ENCODE results near the gene KCNJ12. TPM values are rescaled to one million over a fixed set of nuclear protein-coding genes. Genes with fewer than 3 reads are reported as not detected.
A peak's percentile ranks its signal among the peaks of the same experiment; 100 is the strongest.

The KCNJ12 gene
- total RNA-seq, 2 donors from 2014 or later = 0.05 TPM; not detected in 1

DNA sequence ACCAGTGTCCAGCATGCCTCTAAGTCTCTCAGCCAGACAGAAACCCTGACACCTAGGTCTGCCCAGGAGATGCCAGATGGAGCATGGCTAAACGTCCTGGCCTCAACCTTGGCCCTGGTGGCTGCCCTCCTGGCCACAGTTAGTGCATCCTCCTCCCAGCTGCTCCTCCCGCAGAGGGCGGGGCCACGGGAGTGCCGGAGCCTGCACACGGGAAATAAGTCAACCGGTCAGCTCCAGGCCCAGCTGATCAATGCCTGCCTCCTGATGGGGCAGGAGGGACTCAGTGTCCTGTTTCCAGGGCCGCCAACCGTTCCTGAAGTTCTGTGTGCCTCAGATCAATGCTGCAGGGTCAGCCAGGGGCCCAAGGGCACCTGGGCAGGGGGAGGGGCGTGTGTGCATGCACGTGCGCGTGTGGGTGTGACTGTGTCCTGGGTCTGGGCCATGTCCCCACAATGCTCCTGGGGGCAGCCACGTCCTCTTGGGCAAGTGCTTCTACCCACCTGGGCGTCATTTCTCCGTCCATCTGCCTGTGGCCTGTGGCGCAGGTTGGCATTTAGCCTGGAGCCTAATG lies 4.6 kb upstream of the KCNJ12 start:
- ATAC-seq (replicated peaks) = no peak
- H3K36me3 Mint-ChIP-seq (ENCODE audit: low read depth) = no peaks in the 10 kb centered on the region
- peaks cover 18% of the 10 kb centered on the region for H3K27me3 Mint-ChIP-seq
- no peak overlapping the region for H3K27ac Mint-ChIP-seq
- no peak overlapping the region for H3K4me3 Mint-ChIP-seq
- H3K9me3 Mint-ChIP-seq = no peaks in the 10 kb centered on the region
- no peaks in the 10 kb centered on the region for H3K4me1 Mint-ChIP-seq

DNA sequence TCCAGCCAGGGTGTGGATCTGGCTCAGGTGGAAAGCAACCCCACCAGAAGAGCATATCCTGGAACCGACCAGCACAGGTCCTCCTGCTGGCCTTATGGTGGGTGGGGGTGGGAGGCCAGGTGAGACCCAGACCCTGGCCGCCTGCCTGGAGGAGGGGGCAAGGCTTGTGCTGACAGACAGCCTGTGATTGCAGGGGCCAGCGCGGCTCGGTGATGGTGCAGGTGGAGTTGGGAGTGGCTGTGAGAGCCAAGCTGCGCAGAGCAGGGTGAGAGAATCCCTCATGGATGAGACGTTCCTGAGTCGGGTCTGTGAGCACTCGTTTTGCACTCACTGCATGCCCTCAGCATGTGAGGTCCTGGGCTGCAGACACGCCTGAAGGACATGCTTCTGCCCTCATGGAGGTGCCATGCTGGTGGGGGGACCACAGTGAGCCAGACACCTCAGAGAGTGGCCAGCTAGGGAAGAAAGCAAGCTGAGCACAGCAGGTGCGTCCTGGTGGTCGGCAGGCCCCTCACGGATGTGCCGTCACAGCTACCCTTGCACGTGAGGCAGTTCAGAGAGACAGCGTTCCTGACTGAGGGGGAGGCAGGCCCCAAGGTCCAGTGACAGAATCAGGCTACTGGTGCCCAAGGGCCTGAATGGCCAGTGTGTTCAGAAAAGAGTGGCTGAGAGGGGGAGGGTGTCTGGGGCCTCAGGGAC lies 3.8 kb upstream of the KCNJ12 start:
- Mint-ChIP-seq H3K4me1 (no peaks in the 10 kb centered on the region), H3K4me3 (no peak overlapping the region), H3K27ac (no peak overlapping the region), H3K27me3 (peaks cover 18% of the 10 kb centered on the region), H3K36me3 (ENCODE audit: low read depth) (no peaks in the 10 kb centered on the region), H3K9me3 (no peaks in the 10 kb centered on the region)
- ATAC-seq (replicated peaks) = no peak

DNA sequence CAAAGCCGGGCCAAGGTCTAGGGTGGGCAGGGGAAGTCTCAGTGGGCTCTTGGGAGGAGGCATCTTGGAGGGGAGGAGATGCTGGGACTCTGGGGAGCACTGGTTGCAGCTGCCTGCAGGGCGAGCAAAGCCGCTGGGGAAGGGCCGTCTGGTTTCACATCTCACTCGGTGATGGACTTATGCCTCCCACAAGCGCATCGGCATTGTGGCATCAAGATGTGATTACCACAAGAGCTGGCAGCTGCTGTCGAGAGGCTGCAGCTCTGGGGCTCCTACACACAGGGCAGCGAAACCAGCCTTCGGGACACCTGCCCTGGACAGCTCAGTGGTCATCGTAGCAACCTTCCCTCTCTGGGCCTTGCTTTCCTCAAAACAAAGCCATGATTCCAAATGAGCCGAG lies 3.1 kb upstream of the KCNJ12 start:
- no peaks in the 10 kb centered on the region for H3K4me1 Mint-ChIP-seq
- no peaks in the 10 kb centered on the region for H3K36me3 Mint-ChIP-seq (ENCODE audit: low read depth)
- ATAC-seq (replicated peaks) = no peak
- H3K27ac Mint-ChIP-seq = no peak overlapping the region
- H3K9me3 Mint-ChIP-seq = no peaks in the 10 kb centered on the region
- no peak overlapping the region for H3K4me3 Mint-ChIP-seq
- H3K27me3 Mint-ChIP-seq = peaks cover 18% of the 10 kb centered on the region

DNA sequence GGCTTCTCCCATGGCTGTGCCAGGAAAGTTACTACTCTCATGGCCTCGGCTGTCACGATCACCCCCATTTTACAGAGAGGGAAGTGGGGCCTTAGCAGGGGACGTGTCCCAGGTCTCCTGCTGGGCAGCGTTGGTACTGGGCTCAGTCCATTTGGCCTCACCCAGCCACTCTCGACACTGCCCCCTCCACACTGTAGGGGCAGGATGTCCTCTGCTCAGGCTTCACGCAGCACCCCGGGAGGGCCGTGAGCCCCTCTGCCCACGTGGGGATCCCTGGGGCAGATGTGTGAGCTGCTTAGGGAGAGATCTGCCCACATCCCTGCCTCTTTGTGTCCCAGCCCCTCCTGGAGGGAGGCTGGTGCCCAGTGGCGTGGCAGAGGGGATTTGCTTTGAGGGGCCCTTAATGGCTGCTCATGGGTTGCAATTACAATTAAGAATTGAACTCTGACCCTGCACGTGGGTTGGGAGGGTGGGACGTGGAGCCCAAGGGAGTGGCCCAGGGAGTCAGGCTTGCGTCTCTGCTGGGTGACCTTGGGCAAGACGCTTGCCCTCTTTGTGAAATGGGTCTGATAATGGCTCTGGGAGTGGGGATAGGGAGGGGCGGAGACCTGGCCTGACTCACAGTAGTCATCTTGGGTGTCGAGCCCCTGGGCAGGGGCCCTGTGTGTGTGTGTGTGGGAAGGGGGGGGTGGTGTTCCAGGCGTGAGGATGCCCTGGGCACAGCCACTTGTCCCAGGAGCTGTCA lies 2.3 kb upstream of the KCNJ12 start:
- no peak for ATAC-seq (replicated peaks)
- H3K4me3 Mint-ChIP-seq = no peak overlapping the region
- H3K27ac Mint-ChIP-seq = no peak overlapping the region
- no peaks in the 10 kb centered on the region for H3K9me3 Mint-ChIP-seq
- no peaks in the 10 kb centered on the region for H3K36me3 Mint-ChIP-seq (ENCODE audit: low read depth)
- H3K4me1 Mint-ChIP-seq = no peaks in the 10 kb centered on the region
- H3K27me3 Mint-ChIP-seq = peaks cover 12% of the 10 kb centered on the region

DNA sequence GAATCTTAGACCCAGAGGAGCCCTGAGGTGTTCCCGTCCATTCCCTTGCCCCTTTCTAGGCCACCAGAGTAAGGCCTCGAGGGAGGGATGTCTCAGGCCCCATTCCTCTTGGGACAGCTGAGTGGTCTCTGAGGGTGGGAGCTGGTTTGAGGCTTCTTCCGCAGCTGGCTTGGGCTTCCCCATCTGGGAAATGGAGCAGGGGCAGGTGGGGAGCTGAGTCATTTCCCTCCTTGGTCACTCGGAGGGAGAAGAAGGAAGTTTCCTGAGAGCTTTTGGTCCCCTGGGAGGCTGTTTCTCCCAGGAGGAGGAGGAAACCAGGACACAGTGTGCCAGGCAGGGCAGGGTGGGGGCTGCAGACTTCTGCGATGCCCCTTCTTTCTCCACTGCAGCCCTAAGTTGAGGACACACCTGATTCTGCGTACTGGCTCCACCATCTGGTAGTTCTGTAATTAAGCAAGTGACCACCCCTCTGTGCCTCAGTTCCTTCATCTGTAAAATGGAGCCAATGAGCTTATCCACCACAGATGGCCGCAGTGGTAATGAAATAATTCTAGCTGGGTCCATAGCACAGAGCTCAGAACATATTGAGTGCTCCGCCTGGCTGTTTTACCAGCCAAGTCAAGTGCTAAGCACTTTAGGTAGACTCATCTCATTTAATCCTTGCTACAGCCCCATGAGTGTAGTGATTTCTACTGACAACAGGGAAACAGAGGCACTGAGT lies 1.6 kb upstream of the KCNJ12 start:
- no peak for ATAC-seq (replicated peaks)
- H3K27ac Mint-ChIP-seq = no peak overlapping the region
- peaks cover 12% of the 10 kb centered on the region for H3K27me3 Mint-ChIP-seq
- H3K4me3 Mint-ChIP-seq = no peak overlapping the region
- no peaks in the 10 kb centered on the region for H3K9me3 Mint-ChIP-seq
- H3K4me1 Mint-ChIP-seq = no peaks in the 10 kb centered on the region
- no peaks in the 10 kb centered on the region for H3K36me3 Mint-ChIP-seq (ENCODE audit: low read depth)

DNA sequence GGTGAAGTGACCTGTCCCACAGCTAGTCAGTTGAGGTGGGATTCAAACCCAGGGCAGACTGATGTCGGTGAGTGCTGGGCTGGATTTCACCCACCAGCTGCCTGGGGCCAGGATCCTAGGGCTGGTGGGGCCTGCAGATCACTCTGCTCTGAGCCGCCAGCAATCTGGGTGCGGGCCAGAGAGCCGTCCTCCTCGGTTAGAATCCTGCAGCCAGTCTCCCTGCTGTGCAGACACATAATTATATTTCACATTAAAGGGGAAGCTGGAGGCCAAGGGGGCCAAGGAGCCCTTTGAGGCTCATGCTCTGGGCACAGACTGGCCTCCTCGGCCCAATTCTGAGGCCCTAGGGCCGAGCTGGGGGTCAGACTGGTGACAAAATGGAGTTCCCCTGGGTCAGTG lies 996 bp upstream of the KCNJ12 start:
- Mint-ChIP-seq H3K36me3 (ENCODE audit: low read depth) (no peaks in the 10 kb centered on the region), H3K4me3 (peak overlapping the region; percentile 33), H3K27me3 (peaks cover 12% of the 10 kb centered on the region), H3K27ac (no peak overlapping the region), H3K4me1 (no peaks in the 10 kb centered on the region), H3K9me3 (no peaks in the 10 kb centered on the region)
- no peak for ATAC-seq (replicated peaks)

DNA sequence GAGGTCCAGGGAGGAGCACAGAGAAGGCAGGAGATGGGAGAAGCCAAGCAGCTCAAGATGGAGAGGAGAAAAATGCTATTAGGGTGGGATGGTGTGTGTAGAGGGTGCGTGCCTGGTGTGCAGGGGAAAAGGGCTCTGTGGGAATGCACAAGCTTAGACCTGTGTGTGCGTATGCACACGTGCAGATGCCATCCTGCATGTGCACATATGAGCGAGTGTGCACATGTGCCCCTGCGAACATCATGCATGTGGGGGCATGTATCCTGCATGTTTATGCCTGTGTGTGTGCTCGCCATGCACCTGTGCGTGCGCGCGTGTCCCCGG lies 438 bp upstream of the KCNJ12 start:
- Mint-ChIP-seq H3K36me3 (ENCODE audit: low read depth) (no peaks in the 10 kb centered on the region), H3K27me3 (peaks cover 12% of the 10 kb centered on the region), H3K4me3 (peak overlapping the region; percentile 33), H3K27ac (no peak overlapping the region), H3K4me1 (no peaks in the 10 kb centered on the region), H3K9me3 (no peaks in the 10 kb centered on the region)
- no peak for ATAC-seq (replicated peaks)

DNA sequence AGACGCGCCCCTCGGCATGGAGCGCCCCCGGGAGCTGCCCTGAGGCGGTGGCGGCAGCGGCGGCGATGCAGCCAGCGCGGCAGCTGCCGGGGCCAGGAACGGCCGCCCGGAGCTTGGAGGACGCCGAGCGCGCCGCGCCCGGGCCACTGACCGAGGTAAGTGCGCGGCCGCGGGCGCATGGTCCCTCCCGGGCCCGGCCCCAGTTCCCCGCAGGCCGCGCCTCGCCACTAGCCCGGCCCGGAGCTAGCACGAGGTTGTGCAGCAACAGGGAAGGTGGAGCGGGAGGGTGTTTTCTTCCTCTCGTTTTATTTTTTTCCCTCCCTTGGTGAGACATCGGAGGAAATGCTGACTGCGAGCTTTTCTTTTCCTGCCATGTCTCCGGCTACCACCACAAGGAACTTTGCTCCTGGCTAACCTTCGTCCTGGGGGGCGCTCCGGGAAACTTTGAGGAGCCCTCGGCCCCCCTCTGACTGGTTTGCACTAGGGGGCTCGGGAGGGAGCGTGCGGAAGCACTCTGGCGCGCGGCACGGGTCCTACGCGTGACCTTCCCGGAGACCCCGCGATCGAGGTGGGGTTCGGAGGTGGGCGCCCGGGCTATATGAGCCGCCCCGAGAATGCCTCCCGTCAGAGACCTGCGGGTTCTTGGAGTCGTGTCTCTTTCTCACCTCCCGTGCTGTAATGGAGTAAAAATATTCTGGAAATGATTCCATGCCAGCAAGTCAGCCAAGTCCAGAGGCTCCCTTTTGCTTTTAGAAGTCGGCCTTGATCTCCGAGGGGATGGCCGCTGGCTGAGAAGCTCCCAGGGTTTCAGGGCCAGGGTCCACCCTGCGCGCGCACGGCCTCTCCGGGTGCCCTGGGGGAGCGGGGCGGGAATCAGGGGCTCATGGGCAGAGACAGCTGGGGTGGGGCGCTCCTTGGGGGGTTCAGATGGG lies 868 bp downstream of the KCNJ12 start:
- ATAC-seq (replicated peaks) = no peak
- H3K4me1 Mint-ChIP-seq = no peaks in the 10 kb centered on the region
- peak overlapping the region; percentile 44 for H3K4me3 Mint-ChIP-seq
- H3K36me3 Mint-ChIP-seq (ENCODE audit: low read depth) = no peaks in the 10 kb centered on the region
- no peaks in the 10 kb centered on the region for H3K9me3 Mint-ChIP-seq
- H3K27ac Mint-ChIP-seq = no peak overlapping the region
- peaks cover 12% of the 10 kb centered on the region for H3K27me3 Mint-ChIP-seq

DNA sequence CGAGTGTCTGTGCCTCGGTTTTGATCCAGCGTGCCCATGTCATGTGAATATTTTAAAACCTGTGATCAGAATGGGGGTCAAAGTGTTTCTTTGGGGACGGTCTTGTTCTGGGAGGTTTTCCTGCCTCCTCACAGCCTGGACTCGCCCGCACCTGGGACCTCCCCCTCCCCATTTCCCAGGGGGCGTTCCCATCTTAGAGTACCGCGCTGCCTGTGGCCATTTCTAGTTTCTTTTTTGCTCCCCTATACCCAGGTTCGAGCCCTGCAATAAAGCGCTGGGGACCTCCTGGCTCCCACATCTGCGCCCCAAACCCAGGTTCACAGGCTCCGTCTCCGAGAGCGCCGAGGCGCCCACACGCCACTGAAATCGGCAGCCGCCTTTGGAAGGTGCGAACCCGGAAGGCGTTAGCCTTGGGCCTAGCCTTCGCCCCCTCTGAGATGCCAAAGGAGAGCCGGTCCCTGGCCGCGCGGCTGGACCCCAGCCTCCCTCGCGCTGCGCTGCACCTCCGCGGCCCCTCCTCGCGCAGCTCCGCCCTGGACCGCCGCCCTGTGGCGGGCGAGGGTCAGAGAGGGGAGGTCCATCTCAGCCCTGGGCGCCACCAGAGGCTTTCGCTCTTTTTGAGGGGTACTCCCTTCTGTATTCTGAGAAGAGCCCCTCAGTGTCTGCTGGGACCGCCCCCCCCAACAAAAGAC lies 1.7 kb downstream of the KCNJ12 start:
- Mint-ChIP-seq H3K27me3 (peaks cover 8% of the 10 kb centered on the region), H3K4me1 (no peaks in the 10 kb centered on the region), H3K36me3 (ENCODE audit: low read depth) (no peaks in the 10 kb centered on the region), H3K27ac (no peak overlapping the region), H3K9me3 (no peaks in the 10 kb centered on the region), H3K4me3 (no peak overlapping the region)
- no peak for ATAC-seq (replicated peaks)

DNA sequence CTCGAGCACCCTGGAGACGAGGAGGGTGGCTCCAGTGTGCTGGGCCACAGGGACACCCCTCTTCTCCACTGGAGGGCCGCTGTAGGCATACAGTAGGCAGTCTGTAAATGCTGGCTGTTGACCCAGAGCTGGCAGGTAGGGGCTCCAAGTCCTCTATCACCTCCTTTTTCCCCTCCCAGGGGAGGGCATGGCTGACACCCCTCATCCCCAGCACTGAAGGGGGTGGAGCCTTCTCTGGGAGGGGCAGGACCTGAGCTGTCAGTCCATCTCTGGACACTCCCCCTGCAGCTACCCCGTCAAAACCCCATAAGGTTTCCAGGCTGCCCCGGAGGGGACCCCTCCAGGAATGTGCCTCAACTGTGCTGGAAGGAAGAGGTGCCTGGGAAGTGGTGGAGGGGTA lies 2.4 kb downstream of the KCNJ12 start:
- no peak overlapping the region for H3K4me3 Mint-ChIP-seq
- H3K9me3 Mint-ChIP-seq = no peaks in the 10 kb centered on the region
- H3K4me1 Mint-ChIP-seq = no peaks in the 10 kb centered on the region
- H3K27me3 Mint-ChIP-seq = peaks cover 8% of the 10 kb centered on the region
- ATAC-seq (replicated peaks) = no peak
- no peak overlapping the region for H3K27ac Mint-ChIP-seq
- H3K36me3 Mint-ChIP-seq (ENCODE audit: low read depth) = no peaks in the 10 kb centered on the region

DNA sequence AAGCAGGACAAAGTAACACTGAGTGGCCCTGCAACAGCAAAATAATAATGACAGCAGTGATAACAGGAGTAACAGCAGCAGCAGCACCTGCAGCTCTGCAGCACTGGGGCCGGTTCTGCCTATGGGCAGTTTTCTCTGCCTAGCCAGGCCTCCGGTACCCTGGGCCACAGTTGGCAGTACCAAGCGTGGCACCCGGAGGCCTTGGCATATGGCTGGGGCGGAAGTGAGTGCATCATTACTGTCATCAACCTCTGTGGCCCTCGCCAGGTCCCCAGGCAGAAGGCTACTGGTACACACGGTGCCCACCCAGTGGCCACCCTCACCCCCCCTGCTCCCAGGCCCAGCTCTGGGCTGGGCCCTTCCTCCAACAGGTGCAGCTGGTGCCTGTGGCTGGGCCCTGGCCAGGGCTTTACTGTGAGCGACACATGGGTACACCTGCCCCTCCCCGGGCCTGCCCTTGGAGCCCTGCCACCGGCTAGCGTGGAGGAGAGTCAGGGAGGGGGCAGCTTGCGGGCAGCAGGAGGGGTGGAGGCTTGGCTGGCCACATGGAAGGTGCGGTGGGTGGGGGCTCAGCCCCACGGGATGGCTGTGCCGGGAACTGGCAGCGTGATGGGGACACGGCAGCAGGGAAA lies 3.0 kb downstream of the KCNJ12 start:
- Mint-ChIP-seq H3K36me3 (ENCODE audit: low read depth) (no peaks in the 10 kb centered on the region), H3K27ac (no peak overlapping the region), H3K27me3 (peaks cover 8% of the 10 kb centered on the region), H3K9me3 (no peaks in the 10 kb centered on the region), H3K4me1 (no peaks in the 10 kb centered on the region), H3K4me3 (no peak overlapping the region)
- ATAC-seq (replicated peaks) = no peak

DNA sequence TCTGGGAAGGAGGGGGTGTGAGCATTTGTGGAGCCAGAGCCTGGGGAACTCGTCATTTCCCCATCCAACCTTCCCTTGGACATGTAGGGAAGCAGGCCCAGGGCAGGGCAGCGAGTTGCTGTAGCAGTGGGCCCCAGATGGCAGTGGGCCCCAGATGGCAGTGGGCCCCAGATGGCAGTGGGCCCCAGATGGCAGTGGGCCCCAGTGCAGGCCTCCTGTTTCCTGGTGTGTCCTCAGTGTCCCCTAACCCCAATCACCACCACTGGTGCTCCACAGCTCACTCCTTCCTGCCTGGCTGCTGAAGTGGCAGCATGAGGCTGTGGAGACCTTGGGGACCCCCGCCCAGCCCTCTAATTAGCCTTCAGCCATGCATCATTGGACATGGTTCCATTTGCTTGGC lies 4.5 kb downstream of the KCNJ12 start:
- Mint-ChIP-seq H3K4me1 (no peaks in the 10 kb centered on the region), H3K36me3 (ENCODE audit: low read depth) (no peaks in the 10 kb centered on the region), H3K27me3 (peaks cover 4% of the 10 kb centered on the region), H3K4me3 (no peak overlapping the region), H3K27ac (no peak overlapping the region), H3K9me3 (no peaks in the 10 kb centered on the region)
- ATAC-seq (replicated peaks) = no peak

DNA sequence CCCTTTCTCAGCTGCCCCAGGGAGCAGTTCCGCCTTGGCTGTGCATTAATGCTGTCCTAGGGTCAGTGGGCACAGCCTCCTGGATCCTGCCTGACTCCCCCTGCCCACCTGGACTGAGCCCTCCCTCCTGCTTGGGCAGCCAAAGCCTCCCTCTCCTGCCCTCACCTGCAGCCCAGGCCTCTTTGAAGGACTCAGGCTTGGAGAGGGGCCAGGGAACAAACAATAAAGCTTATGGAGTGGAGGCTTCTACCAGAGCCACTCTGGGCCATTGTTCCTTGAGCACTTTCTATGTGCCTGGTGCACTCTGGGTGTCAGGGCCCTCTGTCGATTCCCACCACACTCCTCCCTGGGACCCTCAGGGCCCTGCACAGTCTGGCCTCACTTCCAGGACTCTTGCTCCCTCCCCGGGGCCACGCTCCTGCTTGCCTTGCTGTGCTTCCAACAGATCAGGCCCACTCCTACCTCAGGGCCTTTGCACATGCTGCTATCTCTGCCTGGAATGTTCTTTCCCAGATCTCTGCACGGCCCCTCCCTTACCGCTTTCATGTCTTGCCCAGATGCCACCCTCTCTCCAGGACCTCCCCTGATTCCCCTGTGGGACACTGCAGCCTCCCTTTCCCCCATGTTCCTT lies 5.0 kb downstream of the KCNJ12 start:
- Mint-ChIP-seq H3K27me3 (no peaks in the 10 kb centered on the region), H3K36me3 (ENCODE audit: low read depth) (no peaks in the 10 kb centered on the region), H3K4me1 (no peaks in the 10 kb centered on the region), H3K27ac (no peak overlapping the region), H3K4me3 (no peak overlapping the region), H3K9me3 (no peaks in the 10 kb centered on the region)
- ATAC-seq (replicated peaks) = no peak

Measured in activated T-helper 17 cell treated with anti-CD3 and anti-CD28 coated beads, Interleukin-2, amount 50 U/mL, for 72 hours (primary cell).